ENCODE results near the gene ST6GALNAC6.

Gene ST6GALNAC6

DNA sequence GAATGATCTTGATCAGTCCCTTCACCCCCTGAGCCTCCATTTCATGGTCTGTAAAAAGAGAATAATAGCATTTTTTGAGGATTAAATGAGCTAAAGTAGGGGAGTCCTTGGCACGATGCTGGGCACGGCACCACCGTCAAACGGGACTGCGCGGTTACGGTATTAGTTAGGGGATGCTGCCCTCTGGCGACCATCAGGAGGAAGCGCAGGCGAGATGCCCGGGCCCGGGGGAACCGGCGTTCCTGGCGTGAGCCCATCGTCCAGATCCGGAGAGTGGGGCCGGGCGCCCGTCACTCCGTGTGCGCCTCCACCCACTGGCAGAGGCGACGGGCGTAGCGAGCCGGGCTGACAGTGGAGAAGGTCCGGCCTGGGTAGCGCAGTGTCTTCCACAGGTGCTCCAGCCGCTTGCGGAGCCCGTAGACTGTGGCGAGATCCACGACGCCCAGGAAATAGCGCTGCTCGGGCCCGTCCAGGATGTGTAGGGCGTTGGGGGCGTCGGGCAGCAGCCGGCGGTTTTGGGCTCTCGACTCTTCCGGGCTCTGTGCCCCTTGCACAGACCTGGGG lies 22.2 kb upstream of the ST6GALNAC6 start:
- DNase-seq = peak; percentile 83
- no peak overlapping the region for H3K27ac Mint-ChIP-seq
- H3K4me3 Mint-ChIP-seq = no peak overlapping the region
- peaks cover 65% of the 10 kb centered on the region for H3K27me3 Mint-ChIP-seq (ENCODE audit: low read depth, poor library complexity)
- H3K4me1 Mint-ChIP-seq = peaks cover 24% of the 10 kb centered on the region
- TF ChIP-seq, protein P1, sequence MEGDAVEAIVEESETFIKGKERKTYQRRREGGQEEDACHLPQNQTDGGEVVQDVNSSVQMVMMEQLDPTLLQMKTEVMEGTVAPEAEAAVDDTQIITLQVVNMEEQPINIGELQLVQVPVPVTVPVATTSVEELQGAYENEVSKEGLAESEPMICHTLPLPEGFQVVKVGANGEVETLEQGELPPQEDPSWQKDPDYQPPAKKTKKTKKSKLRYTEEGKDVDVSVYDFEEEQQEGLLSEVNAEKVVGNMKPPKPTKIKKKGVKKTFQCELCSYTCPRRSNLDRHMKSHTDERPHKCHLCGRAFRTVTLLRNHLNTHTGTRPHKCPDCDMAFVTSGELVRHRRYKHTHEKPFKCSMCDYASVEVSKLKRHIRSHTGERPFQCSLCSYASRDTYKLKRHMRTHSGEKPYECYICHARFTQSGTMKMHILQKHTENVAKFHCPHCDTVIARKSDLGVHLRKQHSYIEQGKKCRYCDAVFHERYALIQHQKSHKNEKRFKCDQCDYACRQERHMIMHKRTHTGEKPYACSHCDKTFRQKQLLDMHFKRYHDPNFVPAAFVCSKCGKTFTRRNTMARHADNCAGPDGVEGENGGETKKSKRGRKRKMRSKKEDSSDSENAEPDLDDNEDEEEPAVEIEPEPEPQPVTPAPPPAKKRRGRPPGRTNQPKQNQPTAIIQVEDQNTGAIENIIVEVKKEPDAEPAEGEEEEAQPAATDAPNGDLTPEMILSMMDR (IDR thresholded peaks at IDR 0.05) = peak; percentile 98
- no peaks in the 10 kb centered on the region for H3K36me3 Mint-ChIP-seq (ENCODE audit: low read depth)
- H3K9me3 Mint-ChIP-seq = no peaks in the 10 kb centered on the region

DNA sequence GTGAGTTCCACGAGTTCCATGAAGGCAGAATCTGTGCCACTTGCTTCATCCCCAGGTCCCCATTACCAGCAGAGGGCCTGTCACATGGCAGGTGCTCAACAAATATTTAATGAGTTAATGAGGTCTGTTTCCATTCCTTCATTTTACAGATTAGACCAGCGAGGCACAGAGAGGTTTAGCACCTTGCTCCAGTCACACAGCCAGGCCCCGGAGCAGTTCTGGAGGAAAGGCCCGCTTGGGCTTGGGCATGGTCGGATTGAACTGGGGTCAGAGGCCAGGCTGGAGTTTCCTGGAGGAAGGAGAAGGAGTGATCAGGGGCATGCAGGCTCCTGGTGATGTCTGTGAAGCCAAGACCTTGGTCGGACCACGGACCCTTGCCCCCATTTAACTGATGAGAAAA lies 21.4 kb upstream of the ST6GALNAC6 start:
- Mint-ChIP-seq H3K4me3 (no peak overlapping the region), H3K9me3 (no peaks in the 10 kb centered on the region), H3K27ac (no peak overlapping the region), H3K36me3 (ENCODE audit: low read depth) (no peaks in the 10 kb centered on the region), H3K4me1 (peaks cover 29% of the 10 kb centered on the region), H3K27me3 (ENCODE audit: low read depth, poor library complexity) (peaks cover 57% of the 10 kb centered on the region)
- TF ChIP-seq, protein P1 (IDR thresholded peaks at IDR 0.05) = no peak
- DNase-seq = no peak

DNA sequence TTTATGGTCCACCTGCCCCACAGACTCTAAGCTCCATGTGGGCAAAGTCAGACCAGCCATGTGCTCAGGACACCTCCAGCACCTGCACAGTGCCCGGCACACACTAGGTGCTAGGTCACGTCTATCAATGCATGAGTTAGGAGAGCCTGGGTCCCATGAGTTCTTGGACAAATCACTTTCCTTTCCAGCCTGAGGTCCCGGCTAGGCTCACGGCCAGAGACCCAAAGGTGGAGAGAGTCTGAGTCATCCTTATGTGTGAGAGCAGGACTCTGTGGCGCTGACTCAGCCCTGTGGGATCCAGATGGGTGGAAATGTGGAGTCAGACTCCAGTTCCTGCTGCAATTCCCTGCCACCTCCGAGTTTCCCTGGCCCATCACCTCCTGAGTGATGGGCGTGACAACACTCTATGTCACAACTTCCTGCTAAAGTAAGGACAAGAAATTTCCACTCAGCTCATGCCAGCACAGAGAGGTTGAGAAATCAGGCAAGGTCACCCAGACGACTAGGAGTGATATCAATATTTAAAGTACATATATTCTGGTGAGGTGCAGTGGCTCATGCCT lies 19.9 kb upstream of the ST6GALNAC6 start:
- Mint-ChIP-seq H3K27ac (no peak overlapping the region), H3K27me3 (ENCODE audit: low read depth, poor library complexity) (peaks cover 42% of the 10 kb centered on the region), H3K9me3 (no peaks in the 10 kb centered on the region), H3K36me3 (ENCODE audit: low read depth) (no peaks in the 10 kb centered on the region), H3K4me3 (no peak overlapping the region), H3K4me1 (peaks cover 29% of the 10 kb centered on the region)
- no peak for DNase-seq
- TF ChIP-seq, protein P1 (IDR thresholded peaks at IDR 0.05) = no peak

DNA sequence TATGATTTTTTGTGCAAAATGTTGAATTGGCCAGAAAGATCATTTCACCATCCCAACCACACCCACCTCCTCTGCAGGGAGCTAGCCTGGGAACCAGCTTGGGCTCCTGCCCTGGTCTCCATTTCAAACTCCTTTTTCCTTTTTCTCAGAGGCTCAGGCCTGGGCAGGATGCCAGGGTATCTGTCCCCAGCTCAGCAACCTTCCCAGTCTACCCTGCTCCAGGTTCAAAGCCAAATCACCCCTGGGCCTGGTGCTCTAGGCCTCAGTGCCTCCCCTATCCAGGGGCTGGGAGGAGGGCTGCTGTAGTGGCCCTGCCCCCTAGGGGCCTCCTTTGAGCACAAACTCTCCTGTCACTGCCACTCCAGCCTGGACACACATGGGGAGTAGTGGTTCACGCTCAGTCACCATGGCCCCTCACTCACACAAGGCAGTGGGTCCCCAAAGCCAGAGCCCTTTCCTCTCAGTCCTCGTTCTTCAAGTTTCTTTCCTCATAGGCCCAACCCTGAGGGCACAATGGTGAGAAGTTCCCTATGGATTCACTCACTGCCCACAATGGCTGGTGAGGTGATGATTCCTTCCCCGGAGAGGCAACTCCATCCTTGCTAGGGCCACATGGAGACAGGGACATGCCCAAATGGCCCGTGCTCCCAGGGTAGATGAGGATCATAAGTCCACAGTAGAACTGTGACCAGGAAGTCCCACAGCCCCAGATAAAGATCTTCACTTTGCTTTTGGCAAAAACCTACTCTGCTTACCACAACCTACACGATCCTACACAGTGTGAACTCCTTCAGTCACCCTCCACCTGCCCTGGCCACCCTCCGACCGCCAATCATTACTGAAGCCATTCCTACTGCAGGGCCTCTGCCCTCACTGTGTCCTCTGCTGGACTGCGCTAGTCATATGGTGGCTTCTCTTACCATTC lies 19.0 kb upstream of the ST6GALNAC6 start:
- Mint-ChIP-seq H3K4me3 (no peak overlapping the region), H3K27ac (no peak overlapping the region), H3K27me3 (ENCODE audit: low read depth, poor library complexity) (peaks cover 37% of the 10 kb centered on the region), H3K9me3 (no peaks in the 10 kb centered on the region), H3K4me1 (peaks cover 29% of the 10 kb centered on the region), H3K36me3 (ENCODE audit: low read depth) (no peaks in the 10 kb centered on the region)
- DNase-seq = no peak
- TF ChIP-seq, protein P1 (IDR thresholded peaks at IDR 0.05) = peak; percentile 8

DNA sequence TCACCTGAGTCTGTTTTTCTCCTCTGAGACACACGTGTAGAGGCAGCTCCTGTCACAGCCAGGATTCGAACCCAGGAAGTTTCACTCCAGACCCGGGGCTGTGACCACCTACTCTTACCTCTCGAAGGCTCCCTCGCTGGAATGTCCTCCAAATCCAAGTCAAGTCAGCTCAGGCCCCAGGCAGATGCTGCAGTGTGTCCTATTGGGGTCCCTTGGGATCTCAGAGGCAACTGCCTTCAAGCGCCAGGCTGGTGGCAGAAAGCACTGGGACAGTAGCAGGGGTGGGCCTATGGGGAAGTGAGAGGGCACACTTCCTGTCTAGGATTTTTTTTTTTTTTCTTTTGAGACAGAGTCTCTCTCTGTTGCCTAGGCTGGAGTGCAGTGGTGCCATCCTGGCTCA lies 18.2 kb upstream of the ST6GALNAC6 start:
- H3K4me3 Mint-ChIP-seq = no peak overlapping the region

More for the DNA sequence above, 18.2 kb upstream of the ST6GALNAC6 start:
- Mint-ChIP-seq H3K9me3 (no peaks in the 10 kb centered on the region), H3K4me1 (peaks cover 29% of the 10 kb centered on the region), H3K27me3 (ENCODE audit: low read depth, poor library complexity) (peaks cover 32% of the 10 kb centered on the region), H3K27ac (no peak overlapping the region), H3K36me3 (ENCODE audit: low read depth) (no peaks in the 10 kb centered on the region)
- TF ChIP-seq, protein P1 (IDR thresholded peaks at IDR 0.05) = no peak
- DNase-seq = no peak
